HG02763 (cell line): Measurements from ENCODE around the gene PPM1N.

ENCODE experiments used
- ATAC-seq: cut with Tn5 transposase; IDR thresholded peaks from one replicate; pipeline ENCODE4 v1.9.1; 2021; ENCODE audit warnings: mild to moderate bottlenecking, moderate library complexity; ENCODE audit not compliant: unreplicated experiment

Gene PPM1N

DNA sequence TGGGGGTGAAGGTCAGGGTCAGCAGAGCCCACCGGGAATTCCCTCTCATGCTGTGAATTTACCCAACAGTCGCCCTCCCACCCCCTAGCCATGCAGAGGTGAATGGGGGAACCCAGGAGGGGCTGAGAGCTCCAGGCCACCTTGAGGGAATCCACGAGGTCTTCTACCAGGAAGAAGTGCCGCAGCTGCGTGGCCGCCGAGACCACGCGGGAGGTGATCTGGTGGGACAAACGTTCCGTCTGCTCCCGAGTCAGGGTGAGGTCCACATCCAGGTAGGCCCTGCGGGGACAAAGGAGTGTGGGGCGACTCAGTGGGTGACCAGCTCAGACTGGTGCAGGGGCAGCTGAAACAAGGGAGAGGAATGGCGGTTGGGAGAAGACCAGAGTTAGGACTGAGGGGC, 9.5 kb upstream of the PPM1N start:
- ATAC-seq: no peak

DNA sequence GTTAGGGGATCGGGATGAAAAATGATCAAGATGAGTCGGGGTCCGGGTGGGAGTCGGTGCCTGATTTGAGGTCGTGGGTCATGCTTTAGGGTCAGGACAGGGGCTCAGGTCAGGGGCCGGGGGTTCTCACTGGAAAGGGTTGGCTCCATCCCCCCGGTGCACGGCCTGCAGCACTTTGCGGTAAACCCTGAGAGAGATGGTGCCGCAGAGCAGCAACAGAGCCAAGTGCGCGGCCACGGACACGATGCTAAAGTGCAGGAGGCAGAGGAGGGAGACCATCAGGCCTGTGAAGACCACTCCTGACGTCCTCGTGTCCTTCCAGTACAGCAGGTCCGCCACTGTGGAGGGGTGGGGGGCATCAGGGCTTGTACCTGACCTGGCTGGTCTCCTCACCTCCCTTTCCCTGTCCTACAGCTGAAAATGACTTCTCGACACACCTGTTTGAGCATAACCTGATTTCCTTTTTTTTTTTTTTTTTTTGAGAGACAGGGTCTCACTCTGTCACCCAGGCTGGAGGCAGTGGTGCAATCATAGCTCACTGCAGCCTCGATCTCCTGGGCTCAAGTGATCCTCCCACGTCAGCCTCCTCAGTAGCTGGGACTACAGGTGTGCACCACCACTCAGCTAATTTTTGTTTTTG, 8.9 kb upstream of the PPM1N start:
- no peak for ATAC-seq

DNA sequence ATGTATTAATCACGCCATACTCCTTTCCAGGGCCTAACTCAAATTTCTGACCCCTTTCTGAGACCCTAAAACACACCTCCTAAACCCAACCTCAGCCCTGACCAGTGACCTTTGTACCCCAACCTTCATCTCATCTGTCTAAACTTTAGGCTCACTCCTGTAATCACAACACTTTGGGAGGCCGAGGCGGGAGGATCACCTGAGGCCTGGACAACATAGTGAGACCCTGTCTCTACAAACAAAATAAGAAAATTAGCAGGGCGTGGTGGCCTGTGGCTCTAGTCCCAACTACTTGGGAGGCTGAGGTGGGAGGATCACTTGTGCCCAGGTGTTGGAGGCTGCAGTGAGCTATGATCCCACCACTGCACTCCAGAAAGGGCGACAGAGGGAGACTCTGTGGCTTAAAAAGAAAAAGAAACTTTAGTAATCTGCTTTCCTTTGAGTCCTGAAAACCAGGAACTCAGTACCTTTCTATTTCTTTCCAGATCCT, 6.1 kb upstream of the PPM1N start:
- no peak for ATAC-seq

DNA sequence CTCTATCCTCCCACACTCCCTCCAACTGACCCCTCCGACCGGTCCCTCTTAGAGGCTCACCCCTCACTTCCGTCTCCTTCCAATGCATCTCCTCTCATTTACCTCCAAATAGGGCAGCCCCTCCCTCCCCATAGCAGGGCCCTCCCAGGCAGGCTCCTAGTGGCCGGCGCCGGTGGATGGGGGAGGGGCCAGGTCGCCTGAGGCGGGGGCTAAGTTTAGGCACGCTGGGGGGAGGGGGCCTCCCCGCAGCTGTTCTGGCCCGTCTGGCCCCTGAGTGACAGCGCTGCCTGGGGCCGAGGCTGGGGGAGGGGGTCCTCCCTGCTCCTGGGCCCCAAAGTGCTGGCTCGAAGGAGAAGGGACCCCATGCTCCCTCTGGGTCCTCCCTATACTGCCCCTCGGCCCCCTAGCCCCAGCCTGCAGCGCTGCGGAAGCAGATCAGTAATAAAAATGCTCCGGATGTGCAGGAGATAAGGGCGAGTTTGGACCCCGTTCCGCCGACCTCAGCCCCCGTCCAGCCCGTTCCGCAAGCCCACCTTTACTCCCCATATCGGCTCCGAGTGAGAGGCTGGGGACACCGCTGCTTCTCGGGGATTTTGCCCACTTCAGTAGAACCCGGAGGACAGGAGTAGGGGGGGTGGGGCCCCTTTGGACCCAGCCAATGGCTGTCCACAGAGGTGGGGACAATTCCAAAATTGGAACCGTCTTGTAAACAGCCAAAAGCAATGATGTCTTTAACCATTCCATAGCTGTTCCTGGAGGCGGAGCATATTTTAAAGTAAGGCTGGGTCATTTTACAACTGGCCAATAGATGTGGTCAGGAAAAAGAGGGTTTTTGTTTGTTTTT, 5.4 kb upstream of the PPM1N start:
- ATAC-seq: no peak

DNA sequence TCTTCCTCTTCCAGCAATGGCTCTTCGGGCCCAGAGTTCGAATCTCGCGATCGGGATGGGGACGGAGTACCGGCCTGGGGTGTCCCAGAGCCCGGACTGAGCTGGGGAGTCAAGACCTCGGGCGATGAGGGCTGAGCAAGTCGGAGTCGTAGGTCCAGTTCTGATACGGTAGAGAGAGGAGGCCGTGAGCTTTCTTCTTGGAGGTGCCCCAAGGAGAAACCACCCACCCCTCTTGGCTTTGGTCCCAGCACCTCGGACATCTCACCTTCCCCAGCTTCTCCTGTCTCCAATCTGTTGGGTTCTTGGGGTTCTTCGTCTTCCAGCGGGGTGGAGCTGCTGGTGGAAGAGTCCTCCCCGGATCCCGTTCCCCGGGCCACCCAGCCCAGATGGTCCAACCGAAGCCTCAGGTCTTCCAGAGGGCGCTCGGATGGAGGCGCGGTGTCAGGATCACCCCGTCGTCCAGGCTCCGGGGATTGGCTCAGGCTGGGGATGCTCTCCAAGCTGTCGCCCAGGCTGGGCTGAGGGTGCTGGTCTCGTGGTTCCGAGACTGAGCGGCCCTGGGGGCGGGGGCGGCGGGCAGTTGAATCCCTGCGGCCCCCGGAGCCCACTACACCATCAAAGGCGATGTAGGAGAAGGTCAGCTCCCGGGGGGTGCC, 3.9 kb upstream of the PPM1N start:
- ATAC-seq: no peak

DNA sequence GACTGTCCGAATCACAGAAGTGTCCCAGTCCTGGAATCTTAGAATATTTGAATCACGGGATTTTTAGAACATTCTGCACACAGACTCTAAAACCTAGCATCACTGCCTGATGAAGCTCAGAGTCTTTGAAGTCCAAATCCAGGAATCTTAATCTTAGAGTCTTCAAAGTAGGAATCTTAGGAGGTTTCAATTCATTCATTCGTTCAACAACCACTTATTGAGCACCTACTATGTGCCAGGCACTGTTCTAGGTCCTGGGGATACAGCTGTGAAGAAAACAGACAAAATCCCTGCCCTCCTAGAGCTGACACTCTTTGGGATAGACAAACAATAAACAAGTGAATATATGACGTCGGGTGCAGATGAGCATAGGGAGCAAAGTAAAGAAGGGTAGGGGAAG, 3.1 kb upstream of the PPM1N start:
- no peak for ATAC-seq

DNA sequence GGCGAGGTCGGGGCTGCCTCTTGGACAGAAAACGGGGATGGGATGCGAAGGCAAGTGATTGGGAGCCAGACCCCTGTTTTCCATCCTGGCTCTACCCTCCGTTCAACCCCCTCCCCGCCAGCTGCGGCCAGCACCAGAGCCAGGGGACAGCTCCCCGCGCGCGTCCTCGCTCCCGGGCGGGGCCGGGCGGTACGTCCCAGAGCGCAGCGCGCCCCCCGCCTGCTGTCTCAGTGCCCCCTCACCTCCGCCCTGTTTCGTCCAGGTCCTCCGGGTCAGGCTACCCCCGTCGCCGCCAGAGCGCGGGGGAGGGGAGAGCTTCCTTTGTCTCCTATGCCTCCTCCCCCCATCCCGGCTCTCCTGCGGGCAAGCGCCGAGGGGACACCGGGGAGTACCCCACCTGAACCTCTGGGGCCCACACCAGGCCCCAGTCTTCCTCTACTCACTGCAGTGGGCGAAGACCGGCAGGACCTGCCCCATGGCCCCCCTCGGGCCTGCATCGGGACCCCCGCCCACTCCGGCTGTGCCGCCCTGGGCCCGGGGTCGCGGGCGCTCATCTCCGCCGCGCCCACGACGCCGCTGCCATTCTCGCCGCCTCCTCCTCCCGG, 1.8 kb upstream of the PPM1N start:
- peak; percentile 10 for ATAC-seq

DNA sequence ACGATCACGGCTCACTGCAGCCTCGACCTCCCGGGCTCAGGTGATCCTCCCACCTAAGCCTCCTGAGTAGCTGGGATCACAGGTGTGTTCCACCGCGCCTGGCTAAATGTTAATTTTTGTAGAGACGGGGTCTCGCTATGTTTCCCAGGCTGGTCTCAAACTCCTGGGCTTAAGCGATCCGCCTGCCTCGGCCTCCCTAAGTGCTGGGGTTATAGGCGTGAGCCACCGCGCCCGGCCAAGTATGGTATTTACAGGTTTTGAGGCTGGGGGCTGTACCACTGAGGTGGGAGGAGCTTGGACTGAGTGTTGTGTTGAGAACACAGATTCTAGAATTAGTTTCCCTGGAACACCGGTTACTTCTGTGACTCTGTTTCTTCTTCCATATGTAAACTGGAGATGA, 452 bp upstream of the PPM1N start:
- ATAC-seq: no peak

DNA sequence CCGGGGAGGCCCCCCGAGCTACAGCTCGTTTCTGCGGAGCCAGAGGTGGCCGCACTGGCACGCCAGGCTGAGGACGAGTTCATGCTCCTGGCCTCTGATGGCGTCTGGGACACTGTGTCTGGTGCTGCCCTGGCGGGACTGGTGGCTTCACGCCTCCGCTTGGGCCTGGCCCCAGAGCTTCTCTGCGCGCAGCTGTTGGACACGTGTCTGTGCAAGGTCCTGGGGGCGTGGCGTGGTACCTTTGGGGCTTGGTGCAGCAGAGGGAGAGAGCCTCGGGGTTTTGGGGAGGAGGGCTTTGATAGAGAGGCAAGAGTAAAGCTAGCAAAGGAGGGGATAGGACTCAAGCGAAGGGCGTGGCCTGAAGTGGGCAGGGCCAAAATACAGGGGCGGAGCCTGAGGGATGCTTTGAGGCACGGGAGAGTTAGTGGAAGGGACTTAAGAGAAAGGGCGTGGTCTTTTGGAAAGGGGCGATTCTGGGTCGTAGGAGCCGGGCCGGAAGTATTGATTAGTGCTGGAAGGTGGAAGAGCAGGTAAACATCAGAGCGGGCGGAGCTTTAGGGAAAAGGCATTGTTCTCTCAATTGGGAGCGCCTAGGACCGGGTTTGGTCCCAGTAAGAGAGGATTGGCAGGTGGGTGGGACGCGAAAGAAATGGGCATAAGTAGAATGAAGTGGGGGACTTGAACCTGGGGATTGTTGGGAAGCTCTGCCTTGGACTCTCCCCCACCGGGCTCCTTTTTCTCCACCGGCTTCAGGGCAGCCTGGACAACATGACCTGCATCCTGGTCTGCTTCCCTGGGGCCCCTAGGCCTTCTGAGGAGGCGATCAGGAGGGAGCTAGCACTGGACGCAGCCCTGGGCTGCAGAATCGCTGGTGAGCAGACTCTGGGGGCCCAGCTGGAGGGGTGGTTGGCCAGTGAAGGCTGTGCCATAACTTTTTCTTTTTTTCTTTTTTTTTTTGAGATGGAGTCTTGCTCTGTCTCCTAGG, 1.2 kb downstream of the PPM1N start:
- no peak for ATAC-seq

DNA sequence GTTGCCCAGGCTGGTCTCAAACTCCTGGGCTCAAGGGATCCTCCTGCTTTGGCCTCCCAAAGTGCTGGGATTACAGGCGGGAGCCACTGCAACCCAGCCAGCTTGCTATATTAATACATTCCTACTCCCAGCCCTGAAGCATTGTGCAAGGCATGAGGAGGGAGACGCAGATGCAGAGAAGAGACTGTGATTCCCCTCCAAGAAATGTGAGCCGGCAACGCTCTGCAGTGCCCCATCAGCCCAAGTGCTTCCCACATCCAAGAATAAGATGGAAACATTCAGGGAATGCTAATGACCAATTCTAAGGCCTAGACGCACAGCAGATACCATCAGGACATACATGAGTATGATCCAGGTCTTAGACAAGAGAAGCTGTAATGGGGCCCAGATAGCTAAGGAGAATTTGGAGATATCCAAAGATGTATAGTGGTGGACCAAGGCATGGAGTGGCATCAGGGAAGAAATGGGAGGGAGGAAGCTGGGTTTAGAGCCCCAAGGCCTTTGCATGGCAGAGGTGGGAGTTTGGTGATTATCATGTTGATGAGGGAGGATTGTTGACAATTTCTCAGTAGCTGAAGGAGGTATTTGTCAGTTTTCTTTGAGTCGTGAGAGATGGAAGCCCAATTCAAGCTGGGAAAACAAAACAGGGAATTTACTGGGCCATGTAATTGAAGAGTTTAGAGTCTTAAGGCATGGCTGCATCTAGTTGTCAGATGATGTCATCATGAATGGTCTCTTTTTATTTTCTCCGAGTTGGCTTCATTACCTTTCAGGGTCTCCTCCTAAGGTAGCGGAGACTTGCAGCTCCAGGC, 2.9 kb downstream of the PPM1N start:
- ATAC-seq: no peak

DNA sequence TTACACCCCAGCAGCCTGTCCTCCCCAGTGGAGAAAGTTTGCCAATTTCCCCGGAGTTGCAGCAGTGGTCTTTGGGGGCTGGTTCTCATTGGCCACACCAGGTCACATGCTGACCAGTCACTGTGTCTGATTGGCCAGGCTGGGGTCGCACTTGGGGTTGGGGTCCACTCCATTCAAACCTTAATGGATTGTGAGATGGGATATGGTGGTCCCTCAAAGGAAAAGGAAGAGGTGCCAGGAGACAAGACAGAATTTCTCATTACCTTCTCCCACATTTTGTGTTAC, 3.4 kb downstream of the PPM1N start:
- ATAC-seq: no peak

DNA sequence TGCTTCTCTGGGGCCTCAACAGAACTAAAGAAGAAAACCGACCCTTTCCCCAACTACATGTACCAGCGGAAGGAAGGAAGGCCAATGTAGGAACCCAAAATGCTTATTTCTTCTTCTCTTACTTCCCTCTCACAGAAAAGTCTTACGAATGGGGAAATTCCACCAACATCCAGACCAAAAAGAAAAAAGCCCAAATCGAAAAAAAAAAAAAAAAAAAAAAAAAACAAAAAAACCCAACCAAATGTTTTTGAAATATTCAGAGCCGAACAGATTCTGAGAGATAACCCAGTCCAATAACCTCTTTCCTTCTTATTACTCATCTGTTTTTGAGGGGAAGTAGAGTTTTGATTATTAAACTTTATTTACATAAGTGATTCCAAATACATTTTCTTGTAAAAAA, 3.9 kb downstream of the PPM1N start:
- no peak for ATAC-seq

DNA sequence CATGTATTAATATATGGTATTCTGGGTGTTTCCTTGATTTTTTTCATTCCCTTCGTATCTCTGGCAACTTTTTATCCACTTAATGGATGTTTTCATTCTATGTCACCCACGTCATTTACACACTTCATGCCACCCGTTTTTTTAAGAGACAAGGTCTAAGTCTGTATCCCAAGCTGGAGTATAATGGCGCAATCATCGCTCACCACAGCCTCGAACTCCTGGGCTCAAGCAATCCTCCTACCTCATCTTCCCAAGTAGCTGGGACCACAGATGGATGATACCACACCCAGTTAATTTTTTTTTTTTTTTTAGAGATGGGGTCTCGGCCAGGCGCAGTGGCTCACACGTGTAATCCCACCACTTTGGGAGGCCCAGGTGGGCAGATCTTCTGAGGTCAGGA, 5.7 kb downstream of the PPM1N start:
- no peak for ATAC-seq

DNA sequence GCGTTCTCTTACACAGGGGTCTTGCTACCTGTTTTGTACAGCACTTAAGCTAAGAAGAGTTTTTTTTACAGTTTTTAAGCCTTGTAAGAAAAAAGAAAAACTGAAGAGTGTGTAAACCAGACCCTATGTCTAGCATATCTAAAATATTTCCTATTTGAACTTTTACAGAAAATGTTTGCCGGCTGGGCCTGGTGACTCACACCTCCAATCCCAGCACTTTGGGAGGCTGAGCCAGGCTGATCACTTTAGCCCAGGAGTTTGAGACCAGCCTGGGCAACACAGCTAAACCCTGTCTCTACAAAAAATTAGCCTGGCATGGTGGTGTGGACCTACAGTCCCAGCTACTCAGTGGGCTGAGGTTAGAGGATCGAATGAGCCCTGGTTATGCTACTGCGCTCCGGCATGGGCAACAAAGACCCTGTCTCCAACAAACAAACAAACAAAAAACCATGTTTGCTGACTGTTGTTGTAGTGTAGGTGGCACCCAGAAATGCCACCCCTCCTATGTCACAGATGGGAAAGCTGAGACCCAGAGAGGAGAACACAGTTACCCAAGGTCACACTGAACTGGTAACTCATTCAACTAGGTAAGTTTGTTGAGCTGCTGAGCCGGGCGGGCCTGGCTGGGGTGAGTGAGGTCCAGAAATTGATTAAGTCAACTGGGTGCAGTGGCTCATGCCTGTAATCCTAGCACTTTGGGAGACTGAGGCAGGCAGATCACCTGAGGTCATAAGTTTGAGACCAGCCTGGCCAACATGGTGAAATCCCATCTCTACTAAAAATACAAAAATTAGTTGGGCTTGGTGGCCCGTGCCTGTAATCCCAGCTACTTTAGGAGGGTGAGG, 7.1 kb downstream of the PPM1N start:
- ATAC-seq: no peak

DNA sequence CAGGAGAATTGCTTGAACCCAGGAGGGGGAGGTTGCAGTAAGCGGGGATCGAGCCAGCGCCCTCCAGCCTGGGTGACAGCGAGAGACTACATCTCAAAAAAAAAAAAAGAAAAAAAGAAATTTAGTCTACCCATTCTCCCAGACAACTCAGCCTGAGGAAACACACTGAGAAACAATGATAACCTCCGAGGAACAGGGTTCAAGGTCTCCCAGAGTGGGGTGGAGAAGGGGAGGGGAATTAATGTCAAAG, 7.7 kb downstream of the PPM1N start:
- no peak for ATAC-seq

DNA sequence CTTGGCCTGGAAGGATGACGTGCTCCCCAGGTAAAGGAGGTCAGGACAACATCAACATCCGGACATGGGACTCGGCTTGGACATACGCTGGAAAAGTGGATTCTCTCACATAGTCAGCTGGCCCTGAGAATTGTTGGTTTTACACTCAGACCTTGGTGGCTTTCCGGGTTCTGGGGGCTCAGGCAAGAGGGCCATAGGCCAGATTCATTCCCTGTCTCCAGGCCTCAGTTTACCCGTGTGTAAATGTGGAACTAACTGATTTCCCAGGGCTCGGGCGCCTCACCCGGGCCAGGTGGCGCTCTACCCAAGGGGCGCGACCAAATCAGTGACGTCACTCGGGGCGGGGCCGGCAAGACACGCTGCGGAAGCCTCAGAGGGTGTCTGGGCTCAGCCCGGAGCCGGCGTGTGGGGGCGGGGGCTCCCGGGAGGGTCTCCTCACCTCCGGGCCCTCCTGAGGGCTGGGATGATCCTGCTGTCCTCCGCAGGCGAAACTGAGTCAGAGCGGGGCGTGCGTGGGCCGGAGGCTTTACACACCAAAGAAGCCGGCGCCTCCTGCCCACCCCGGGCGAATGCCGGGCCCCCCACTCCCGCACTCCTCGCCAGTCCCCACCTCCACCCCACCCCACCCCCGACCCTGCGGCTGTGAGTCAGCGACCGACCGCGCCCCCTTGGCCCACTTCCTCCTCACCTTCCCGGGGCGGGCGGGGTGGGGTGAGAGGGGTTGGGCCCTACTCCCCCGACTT, 8.2 kb downstream of the PPM1N start:
- peak; percentile 65 for ATAC-seq

DNA sequence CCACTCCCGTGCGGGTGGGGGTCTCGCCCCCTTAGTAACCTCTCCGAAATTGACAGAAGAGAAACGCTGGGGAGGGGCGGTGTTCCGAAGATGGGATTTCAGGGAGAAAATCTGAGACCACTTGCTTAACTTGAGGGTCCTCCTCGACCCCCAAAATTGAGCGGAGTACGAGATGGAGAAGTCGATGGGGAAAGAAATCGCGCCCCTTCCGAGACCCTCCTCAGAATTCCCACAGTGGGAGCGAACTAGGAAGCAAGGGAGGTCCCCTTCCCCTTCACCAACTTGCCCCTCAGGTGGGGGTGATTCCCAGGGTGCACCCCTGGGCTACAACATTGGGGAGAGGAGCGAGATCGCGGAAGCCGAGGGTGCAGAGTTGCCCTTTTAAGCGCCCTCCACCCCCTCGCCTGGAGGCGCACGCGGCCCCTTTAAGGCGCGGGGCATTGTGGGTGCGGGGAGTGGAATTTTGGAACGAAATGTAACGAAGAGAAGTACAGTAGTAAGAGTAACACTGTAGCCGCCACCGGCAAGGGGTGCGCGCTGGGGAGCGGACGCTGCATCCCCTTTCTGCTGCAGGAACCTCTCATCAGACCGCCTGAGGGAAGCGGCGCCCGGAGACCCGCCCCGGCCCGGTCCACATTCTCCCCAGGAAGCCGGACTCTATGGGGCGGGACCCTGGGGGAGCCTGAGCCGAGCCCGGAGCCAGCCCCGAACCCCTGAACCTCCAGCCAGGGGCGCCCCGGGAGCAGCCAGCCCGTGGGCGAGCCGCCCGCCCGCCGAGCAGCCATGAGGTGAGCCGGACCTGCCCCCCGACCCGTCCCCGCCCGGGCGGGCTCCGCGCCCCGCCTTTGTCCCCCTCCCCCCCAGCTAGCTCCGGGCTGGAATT, 9.0 kb downstream of the PPM1N start, which contains the start of gene VASP:
Gene VASP (plus strand): TSS at position 491 of the 883 bp plus-strand sequence. CDS start 293 bp downstream, at position 784.
- ATAC-seq: peak; percentile 40
